DMS79 (cell line): ENCODE data around the gene FAM221A.
"Not testable (repeated sequence)": the region's sequence is repeated elsewhere in the genome, so short reads cannot be mapped to it uniquely, and the experiment has no call there.

ENCODE experiments used
- DNase-seq: peaks from one replicate; lab custom pipeline; 2025; lab: John Stamatoyannopoulos, UW

The FAM221A gene

GRCh38 chr7:23709081-23709750 lies 29.2 kb downstream of the FAM221A start:
- DNase-seq, result no peak

GRCh38 chr7:23710000-23710399 lies 30.0 kb downstream of the FAM221A start, which contains the start of gene STK31:
STK31 (plus strand) TSS chr7:23710219; CDS start chr7:23710286, 67 bp downstream.
- DNase-seq, result no peak

- DNase-seq, result peak; percentile 18
Observed at GRCh38 chr7:23712368-23713284, 32.6 kb downstream of the FAM221A start.

GRCh38 chr7:23713285-23714149 lies 33.5 kb downstream of the FAM221A start:
- no peak for DNase-seq

- no peak for DNase-seq
Observed at GRCh38 chr7:23714150-23714464, 34.1 kb downstream of the FAM221A start.

- DNase-seq, result no peak
Observed at GRCh38 chr7:23714579-23714978, 34.6 kb downstream of the FAM221A start.

GRCh38 chr7:23715099-23715498 lies 35.1 kb downstream of the FAM221A start:
- DNase-seq, result no peak

GRCh38 chr7:23717788-23718187 lies 37.8 kb downstream of the FAM221A start:
- DNase-seq, result no peak

GRCh38 chr7:23721456-23721855 lies 41.5 kb downstream of the FAM221A start:
- DNase-seq, result no peak

- DNase-seq, result not testable (repeated sequence)
Observed at GRCh38 chr7:23722587-23723216, 42.7 kb downstream of the FAM221A start.

- DNase-seq, result not testable (repeated sequence)
Observed at GRCh38 chr7:23724113-23724512, 44.1 kb downstream of the FAM221A start.

GRCh38 chr7:23742051-23742450 lies 62.1 kb downstream of the FAM221A start:
- no peak for DNase-seq

GRCh38 chr7:23743226-23743625 lies 63.2 kb downstream of the FAM221A start:
- DNase-seq, result no peak

GRCh38 chr7:23746629-23747028 lies 66.6 kb downstream of the FAM221A start:
- no peak for DNase-seq

GRCh38 chr7:23751852-23752251 lies 71.9 kb downstream of the FAM221A start:
- DNase-seq, result no peak
